ENCODE data around the gene ZBTB32. TPM values are rescaled to one million over a fixed set of nuclear protein-coding genes. Genes with fewer than 3 reads are reported as not detected.
"Not testable (repeated sequence)": the region's sequence is repeated elsewhere in the genome, so short reads cannot be mapped to it uniquely, and the experiment has no call there.

Gene ZBTB32
- total RNA-seq, 4 donors from 2014 or later: 0.38 TPM; not detected in 3

DNA sequence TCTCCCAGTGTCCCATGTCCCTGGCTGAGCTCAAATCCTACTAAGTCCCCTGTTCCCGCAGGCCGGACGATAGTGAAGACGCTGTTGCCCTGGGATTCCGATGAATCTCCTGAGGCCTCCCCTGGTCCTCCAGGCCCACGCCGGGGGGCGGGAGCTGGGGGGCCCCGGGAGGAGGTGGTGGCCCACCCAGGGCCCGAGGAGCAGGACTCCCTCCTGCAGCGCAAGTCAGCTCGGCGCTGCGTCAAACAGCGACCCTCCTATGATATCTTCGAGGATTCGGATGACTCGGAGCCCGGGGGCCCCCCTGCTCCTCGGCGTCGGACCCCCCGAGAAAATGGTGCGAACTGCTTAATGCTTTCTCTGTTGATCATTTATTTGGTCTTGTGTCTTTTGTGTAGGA, 19.3 kb downstream of the ZBTB32 start:
- H3K4me3 ChIP-seq: no peak overlapping the region
- H3K27ac ChIP-seq: no peak overlapping the region
- peaks cover 65 to 94% (median 68%) of the 10 kb centered on the region in 3 donors for H3K36me3 ChIP-seq
- peaks cover 11 to 20% (median 12%) of the 10 kb centered on the region in 3 donors for H3K4me1 ChIP-seq
- no peak for DNase-seq
- H3K27me3 ChIP-seq: no peaks in the 10 kb centered on the region
- intact Hi-C loops (cut with DNase I): no loop called here
- no peaks in the 10 kb centered on the region for H3K9me3 ChIP-seq
- 95 to 100% methylated on average over 1 to 4 of the region's 24 CpGs for WGBS, 2 donors
- TF ChIP-seq, protein P1, sequence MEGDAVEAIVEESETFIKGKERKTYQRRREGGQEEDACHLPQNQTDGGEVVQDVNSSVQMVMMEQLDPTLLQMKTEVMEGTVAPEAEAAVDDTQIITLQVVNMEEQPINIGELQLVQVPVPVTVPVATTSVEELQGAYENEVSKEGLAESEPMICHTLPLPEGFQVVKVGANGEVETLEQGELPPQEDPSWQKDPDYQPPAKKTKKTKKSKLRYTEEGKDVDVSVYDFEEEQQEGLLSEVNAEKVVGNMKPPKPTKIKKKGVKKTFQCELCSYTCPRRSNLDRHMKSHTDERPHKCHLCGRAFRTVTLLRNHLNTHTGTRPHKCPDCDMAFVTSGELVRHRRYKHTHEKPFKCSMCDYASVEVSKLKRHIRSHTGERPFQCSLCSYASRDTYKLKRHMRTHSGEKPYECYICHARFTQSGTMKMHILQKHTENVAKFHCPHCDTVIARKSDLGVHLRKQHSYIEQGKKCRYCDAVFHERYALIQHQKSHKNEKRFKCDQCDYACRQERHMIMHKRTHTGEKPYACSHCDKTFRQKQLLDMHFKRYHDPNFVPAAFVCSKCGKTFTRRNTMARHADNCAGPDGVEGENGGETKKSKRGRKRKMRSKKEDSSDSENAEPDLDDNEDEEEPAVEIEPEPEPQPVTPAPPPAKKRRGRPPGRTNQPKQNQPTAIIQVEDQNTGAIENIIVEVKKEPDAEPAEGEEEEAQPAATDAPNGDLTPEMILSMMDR (IDR thresholded peaks at IDR 0.05): no peak
- TF ChIP-seq POLR2A (IDR thresholded peaks at IDR 0.05): no peak

DNA sequence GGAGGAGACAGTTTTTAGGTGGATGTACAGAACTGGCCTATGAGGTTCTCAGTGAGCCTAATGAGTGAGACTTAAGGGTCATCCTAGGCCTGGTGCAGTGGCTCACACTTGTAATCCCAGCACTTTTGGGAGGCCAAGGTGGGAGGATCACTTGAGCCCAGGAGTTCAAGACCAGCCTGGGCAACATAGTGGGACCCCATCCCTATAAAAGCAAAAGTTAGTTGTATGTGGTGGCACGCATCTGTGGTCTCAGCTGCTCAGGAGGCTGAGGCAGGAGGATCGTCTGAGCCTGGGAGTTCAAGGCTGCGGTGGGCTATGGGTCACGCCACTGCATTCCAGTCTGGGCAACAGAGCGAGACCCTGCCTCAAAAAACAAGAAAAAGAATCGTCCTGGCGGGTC, 19.8 kb downstream of the ZBTB32 start:
- H3K27ac ChIP-seq; intact Hi-C loops (cut with DNase I); H3K9me3 ChIP-seq; H3K27me3 ChIP-seq; H3K4me3 ChIP-seq; DNase-seq: not testable (repeated sequence)
- 80 to 90% methylated on average over 5 to 7 of the region's 7 CpGs for WGBS, 2 donors
- peaks cover 6 to 15% (median 7%) of the 10 kb centered on the region in 3 donors for H3K4me1 ChIP-seq
- peaks cover 70 to 98% (median 73%) of the 10 kb centered on the region in 3 donors for H3K36me3 ChIP-seq

DNA sequence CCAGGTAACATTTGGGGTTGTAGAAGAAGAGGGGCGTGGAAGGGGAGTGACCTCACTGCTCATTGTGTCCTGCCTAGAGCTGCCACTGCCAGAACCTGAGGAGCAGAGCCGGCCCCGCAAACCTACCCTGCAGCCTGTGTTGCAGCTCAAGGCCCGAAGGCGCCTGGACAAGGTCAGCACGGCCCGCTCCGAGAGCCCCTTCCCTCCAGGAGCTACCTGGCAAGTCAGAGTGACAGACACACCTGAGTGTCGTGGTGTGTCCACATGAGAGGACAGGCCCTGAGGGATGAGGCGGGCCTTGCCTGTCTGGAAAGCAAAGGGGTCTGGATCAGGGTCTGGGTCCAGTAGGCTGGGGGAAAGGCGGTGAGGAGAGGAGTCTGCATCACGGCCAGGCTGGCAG, 20.2 kb downstream of the ZBTB32 start:
- H3K4me1 ChIP-seq: peaks cover 2 to 11% (median 3%) of the 10 kb centered on the region in 3 donors
- H3K9me3 ChIP-seq: no peaks in the 10 kb centered on the region
- WGBS, 2 donors: 94 to 95% methylated on average over 3 to 10 of the region's 12 CpGs
- no peaks in the 10 kb centered on the region for H3K27me3 ChIP-seq
- no peak overlapping the region for H3K27ac ChIP-seq
- H3K36me3 ChIP-seq: peaks cover 74 to 100% (median 77%) of the 10 kb centered on the region in 3 donors
- H3K4me3 ChIP-seq: no peak overlapping the region
- TF ChIP-seq, protein P1 (IDR thresholded peaks at IDR 0.05): no peak
- TF ChIP-seq POLR2A (IDR thresholded peaks at IDR 0.05): no peak
- intact Hi-C loops (cut with DNase I): no loop called here
- no peak for DNase-seq

DNA sequence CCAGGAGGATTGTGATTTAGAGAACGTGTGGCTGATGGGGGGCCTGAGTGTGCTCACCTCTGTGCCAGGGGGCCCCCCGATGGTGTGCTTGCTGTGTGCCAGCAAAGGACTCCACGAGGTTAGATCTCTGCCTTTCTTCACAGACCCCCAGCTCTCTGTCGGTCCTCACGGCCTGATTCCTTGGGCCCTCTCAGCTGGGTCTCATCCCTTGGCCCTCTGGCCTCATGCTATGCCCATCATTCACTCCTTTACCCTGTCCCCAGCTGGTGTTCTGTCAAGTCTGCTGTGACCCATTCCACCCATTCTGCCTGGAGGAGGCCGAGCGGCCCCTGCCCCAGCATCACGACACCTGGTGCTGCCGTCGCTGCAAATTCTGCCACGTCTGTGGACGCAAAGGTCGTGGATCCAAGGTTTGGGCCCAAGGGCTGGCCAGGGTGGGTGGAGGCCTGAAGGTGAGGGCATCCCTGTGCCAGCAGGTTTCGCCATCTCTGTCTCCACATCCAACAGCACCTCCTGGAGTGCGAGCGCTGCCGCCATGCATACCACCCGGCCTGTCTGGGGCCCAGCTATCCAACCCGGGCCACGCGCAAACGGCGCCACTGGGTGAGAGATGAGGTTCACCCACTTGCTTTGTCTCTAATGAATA, 21.0 kb downstream of the ZBTB32 start:
- TF ChIP-seq, protein P1 (IDR thresholded peaks at IDR 0.05): no peak
- TF ChIP-seq POLR2A (IDR thresholded peaks at IDR 0.05): no peak
- no peaks in the 10 kb centered on the region for H3K9me3 ChIP-seq
- intact Hi-C loops (cut with DNase I): no loop called here
- 92 to 94% methylated on average over 11 to 13 of the region's 23 CpGs for WGBS, 2 donors
- H3K36me3 ChIP-seq: peaks cover 82 to 100% (median 85%) of the 10 kb centered on the region in 3 donors
- peaks cover 0 to 8% (median 0%) of the 10 kb centered on the region in 3 donors for H3K4me1 ChIP-seq
- DNase-seq: no peak
- no peak overlapping the region for H3K27ac ChIP-seq
- H3K4me3 ChIP-seq: no peak overlapping the region
- H3K27me3 ChIP-seq: no peaks in the 10 kb centered on the region

DNA sequence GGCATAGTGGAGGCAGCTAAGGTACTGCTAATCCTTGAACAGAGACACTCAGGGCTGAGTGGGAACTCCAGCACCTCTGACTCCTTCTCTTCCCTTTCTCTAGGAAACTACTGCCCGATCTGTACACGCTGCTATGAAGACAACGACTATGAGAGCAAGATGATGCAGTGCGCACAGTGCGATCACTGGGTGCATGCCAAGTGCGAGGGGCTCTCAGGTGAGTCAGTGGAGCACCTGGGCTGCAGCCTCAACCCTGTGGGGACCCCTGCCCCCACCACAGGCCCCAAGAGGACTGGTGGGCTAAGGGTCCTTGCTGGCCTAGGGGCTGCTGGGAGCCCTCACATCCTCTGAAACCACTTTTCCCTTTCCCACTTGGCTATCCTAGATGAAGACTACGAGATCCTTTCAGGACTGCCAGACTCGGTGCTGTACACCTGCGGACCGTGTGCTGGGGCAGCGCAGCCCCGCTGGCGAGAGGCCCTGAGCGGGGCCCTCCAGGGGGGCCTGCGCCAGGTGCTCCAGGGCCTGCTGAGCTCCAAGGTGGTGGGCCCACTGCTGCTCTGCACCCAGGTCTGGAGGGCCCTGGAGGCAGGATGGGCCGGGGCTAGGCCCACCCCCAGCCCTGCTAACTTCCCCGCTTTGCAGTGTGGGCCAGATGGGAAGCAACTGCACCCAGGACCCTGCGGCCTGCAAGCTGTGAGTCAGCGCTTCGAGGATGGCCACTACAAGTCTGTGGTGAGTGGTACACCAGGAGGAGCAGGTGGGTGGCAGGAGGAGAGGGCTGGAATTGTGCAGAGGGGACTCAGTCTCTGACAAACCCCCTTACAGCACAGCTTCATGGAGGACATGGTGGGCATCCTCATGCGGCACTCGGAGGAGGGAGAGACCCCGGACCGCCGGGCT, 22.9 kb downstream of the ZBTB32 start:
- no peak for DNase-seq
- intact Hi-C loops (cut with DNase I): no loop called here
- 95 to 96% methylated on average over 11 of the region's 25 CpGs for WGBS, 2 donors
- no peaks in the 10 kb centered on the region for H3K9me3 ChIP-seq
- no peak overlapping the region for H3K4me3 ChIP-seq
- peaks cover 87 to 100% (median 91%) of the 10 kb centered on the region in 3 donors for H3K36me3 ChIP-seq
- TF ChIP-seq, protein P1 (IDR thresholded peaks at IDR 0.05): no peak
- no peak for TF ChIP-seq POLR2A (IDR thresholded peaks at IDR 0.05)
- H3K27ac ChIP-seq: no peak overlapping the region
- peaks cover 0 to 20% (median 8%) of the 10 kb centered on the region in 3 donors for H3K4me1 ChIP-seq
- no peaks in the 10 kb centered on the region for H3K27me3 ChIP-seq
